Mammary epithelial cell (primary cell): ENCODE data around the gene NFYA.

Source experiments
- EZH2 ChIP-seq: IDR thresholded peaks from 2 replicates; pipeline ENCODE4 v1.6.1; 2012; ENCODE audit warnings: low read length, inconsistent platforms, borderline replicate concordance
- TF ChIP-seq, protein P1 (sequence below), 2 donors: IDR thresholded peaks in 1 of 2; conservative IDR thresholded peaks in 1 of 2; 2 replicates each; pipeline ENCODE4 v1.5.1; 2011 to 2012; ENCODE audit warnings: inconsistent platforms in 2 of 2, low read length in 2 of 2, mild to moderate bottlenecking in 2 of 2, control low read depth in 1 of 2, low read depth in 1 of 2; ENCODE audit not compliant: insufficient read depth in 1 of 2; ENCODE audit errors: extremely low read depth in 1 of 2

DNA sequence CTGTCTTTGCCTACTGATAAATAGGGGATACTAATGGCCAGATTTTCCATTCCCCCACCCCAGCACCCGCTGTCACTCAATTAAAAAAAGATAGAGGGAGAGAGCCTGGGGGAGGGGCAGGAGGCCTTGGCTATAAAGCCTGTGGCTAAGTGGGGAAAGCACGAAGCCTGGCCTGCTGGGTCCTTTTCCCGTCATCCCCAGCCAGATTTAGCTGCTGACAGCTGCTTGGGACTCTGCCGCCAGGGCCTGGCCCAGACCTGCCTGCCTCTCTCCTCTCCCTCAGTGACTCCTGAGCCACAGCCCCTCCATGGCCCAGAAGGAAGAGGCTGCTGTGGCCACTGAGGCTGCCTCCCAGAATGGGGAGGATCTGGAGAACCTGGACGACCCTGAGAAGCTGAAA, 19.7 kb upstream of the NFYA start, which contains the start of gene APOBEC2:
- TF ChIP-seq, protein P1, sequence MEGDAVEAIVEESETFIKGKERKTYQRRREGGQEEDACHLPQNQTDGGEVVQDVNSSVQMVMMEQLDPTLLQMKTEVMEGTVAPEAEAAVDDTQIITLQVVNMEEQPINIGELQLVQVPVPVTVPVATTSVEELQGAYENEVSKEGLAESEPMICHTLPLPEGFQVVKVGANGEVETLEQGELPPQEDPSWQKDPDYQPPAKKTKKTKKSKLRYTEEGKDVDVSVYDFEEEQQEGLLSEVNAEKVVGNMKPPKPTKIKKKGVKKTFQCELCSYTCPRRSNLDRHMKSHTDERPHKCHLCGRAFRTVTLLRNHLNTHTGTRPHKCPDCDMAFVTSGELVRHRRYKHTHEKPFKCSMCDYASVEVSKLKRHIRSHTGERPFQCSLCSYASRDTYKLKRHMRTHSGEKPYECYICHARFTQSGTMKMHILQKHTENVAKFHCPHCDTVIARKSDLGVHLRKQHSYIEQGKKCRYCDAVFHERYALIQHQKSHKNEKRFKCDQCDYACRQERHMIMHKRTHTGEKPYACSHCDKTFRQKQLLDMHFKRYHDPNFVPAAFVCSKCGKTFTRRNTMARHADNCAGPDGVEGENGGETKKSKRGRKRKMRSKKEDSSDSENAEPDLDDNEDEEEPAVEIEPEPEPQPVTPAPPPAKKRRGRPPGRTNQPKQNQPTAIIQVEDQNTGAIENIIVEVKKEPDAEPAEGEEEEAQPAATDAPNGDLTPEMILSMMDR (conservative IDR thresholded peaks at IDR 0.05 in 1 of 2, IDR thresholded peaks at IDR 0.05 in 1 of 2; ENCODE audit: extremely low read depth in 1 of 2, insufficient read depth in 1 of 2, low read depth in 1 of 2, low read length in 2 of 2), result no peak
- no peak for TF ChIP-seq EZH2
